Measurements from ENCODE around the gene MOB1A. TPM values are rescaled to one million over a fixed set of nuclear protein-coding genes. Genes with fewer than 3 reads are reported as not detected.

Gene MOB1A
- total RNA-seq, 2 experiments from 2014 or later = 110 to 144 TPM

DNA sequence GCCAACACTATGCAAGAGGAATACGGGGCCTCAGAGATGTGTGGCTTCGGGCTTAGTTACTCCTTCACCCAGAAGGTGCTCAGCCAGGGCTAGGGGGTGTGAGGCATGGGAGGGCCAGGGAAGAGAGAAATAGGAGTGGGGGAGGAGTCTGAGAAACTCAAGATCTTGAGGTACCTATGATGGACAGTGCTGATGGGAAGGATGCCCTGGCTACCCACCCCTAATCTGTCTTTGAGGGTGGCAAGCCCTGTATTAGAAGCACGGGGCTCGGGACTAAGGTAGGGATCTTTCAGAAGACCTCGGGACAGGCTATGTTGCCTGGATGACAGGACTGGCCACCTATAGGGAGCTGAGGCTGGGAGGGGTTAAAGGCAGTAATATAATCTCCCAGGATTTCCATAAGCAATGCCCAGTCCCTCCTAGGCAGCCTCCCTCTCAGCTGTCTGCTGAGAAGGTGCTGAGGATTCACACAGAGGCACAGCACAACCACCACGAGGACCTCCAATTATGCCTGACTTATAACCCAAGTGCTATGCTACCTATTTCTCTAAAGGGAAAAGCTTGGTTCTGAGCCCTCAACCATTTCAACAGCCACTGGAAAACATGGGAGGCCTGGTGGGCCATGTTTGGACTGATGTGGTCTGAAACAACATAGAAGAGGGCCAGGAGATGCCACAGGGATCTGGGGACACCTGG is 43.1 kb upstream of the MOB1A start:
- no TSS peak for BruUV-seq (replicated peaks)

DNA sequence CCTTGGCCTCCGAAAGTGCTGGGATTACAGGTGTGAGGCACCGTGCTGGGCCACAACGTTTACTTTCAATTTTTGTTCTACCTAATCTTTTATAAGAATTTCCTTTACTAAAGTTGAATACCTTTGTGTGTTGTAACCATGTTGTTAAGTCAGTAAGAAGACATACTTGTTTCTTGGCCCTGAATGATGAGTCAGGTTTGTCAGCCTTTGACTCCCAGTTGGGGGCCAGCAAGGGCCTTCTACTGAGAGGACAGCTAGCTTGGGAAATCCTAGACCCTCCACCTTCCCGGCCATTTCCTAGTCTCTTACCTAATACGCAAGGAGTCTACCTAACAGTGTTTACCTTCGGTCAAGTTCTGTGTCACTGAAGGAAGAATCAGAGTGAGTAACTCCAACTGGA is 42.4 kb upstream of the MOB1A start:
- Histone ChIP-seq H4K20me1 (ENCODE audit: insufficient read depth, low read length) (peaks cover 10% of the 10 kb centered on the region; the same call in 1 of the 2 replicates), H3K4me3 (ENCODE audit: low read depth, low read length, poor library complexity, severe bottlenecking) (no peak overlapping the region), H3K36me3 (ENCODE audit: insufficient read depth, low read length) (peaks cover 49% of the 10 kb centered on the region), H3K9me3 (ENCODE audit: low read length) (no peaks in the 10 kb centered on the region), H3K9me2 (ENCODE audit: insufficient read depth, low read length) (no peaks in the 10 kb centered on the region), H3K79me2 (ENCODE audit: insufficient read depth, low read depth, low read length) (no peaks in the 10 kb centered on the region), H2AFZ (ENCODE audit: low read length) (no peak overlapping the region), H3K27ac (ENCODE audit: low read depth, low read length, poor library complexity, severe bottlenecking) (no peak overlapping the region), H3K4me1 (ENCODE audit: insufficient read depth, low read length, poor library complexity, severe bottlenecking) (no peaks in the 10 kb centered on the region), H3K4me2 (ENCODE audit: low read length) (no peak overlapping the region)
- no peak for DNase-seq (ENCODE audit: low spot score)
- intact Hi-C loops (cut with micrococcal nuclease; ENCODE audit: unreplicated experiment) = no loop called here
- no TSS peak for BruUV-seq (replicated peaks)
- ChIA-PET POLR2A (interaction anchor here (0.7 to 1.2 kb wide), 2 partner anchors 11 to 116 kb away, joined by 3 read pairs; no protein-coding TSS in a partner anchor), CTCF (ENCODE audit: unreplicated experiment) (no interaction called here)
- TF ChIP-seq, protein P1, sequence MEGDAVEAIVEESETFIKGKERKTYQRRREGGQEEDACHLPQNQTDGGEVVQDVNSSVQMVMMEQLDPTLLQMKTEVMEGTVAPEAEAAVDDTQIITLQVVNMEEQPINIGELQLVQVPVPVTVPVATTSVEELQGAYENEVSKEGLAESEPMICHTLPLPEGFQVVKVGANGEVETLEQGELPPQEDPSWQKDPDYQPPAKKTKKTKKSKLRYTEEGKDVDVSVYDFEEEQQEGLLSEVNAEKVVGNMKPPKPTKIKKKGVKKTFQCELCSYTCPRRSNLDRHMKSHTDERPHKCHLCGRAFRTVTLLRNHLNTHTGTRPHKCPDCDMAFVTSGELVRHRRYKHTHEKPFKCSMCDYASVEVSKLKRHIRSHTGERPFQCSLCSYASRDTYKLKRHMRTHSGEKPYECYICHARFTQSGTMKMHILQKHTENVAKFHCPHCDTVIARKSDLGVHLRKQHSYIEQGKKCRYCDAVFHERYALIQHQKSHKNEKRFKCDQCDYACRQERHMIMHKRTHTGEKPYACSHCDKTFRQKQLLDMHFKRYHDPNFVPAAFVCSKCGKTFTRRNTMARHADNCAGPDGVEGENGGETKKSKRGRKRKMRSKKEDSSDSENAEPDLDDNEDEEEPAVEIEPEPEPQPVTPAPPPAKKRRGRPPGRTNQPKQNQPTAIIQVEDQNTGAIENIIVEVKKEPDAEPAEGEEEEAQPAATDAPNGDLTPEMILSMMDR (conservative IDR thresholded peaks at IDR 0.05; ENCODE audit: low read length) = no peak
- no peak for TF ChIP-seq EZH2phosphoT487 (IDR thresholded peaks at IDR 0.05; ENCODE audit: borderline replicate concordance, low read depth, low read length)

More for the DNA sequence above, 43.1 kb upstream of the MOB1A start:
- Histone ChIP-seq H3K36me3 (ENCODE audit: insufficient read depth, low read length) (peaks cover 42% of the 10 kb centered on the region), H3K4me1 (ENCODE audit: insufficient read depth, low read length, poor library complexity, severe bottlenecking) (no peaks in the 10 kb centered on the region), H3K27ac (ENCODE audit: low read depth, low read length, poor library complexity, severe bottlenecking) (no peak overlapping the region), H2AFZ (ENCODE audit: low read length) (no peak overlapping the region), H3K9me2 (ENCODE audit: insufficient read depth, low read length) (no peaks in the 10 kb centered on the region), H3K79me2 (ENCODE audit: insufficient read depth, low read depth, low read length) (no peaks in the 10 kb centered on the region), H3K4me3 (ENCODE audit: low read depth, low read length, poor library complexity, severe bottlenecking) (no peak overlapping the region), H4K20me1 (ENCODE audit: insufficient read depth, low read length) (peaks cover 8% of the 10 kb centered on the region; the same call in 1 of the 2 replicates), H3K9me3 (ENCODE audit: low read length) (no peaks in the 10 kb centered on the region), H3K4me2 (ENCODE audit: low read length) (no peak overlapping the region)
- DNase-seq (ENCODE audit: low spot score) = no peak
- CTCF ChIA-PET (ENCODE audit: unreplicated experiment) = no interaction called here
- intact Hi-C loops (cut with micrococcal nuclease; ENCODE audit: unreplicated experiment) = no loop called here
- POLR2A ChIA-PET = interaction anchor here (1.2 kb wide), 1 partner anchor 12 kb away, joined by 3 read pairs; no protein-coding TSS in a partner anchor
- TF ChIP-seq EZH2phosphoT487 (IDR thresholded peaks at IDR 0.05; ENCODE audit: borderline replicate concordance, low read depth, low read length) = no peak
- TF ChIP-seq, protein P1 (conservative IDR thresholded peaks at IDR 0.05; ENCODE audit: low read length) = no peak

DNA sequence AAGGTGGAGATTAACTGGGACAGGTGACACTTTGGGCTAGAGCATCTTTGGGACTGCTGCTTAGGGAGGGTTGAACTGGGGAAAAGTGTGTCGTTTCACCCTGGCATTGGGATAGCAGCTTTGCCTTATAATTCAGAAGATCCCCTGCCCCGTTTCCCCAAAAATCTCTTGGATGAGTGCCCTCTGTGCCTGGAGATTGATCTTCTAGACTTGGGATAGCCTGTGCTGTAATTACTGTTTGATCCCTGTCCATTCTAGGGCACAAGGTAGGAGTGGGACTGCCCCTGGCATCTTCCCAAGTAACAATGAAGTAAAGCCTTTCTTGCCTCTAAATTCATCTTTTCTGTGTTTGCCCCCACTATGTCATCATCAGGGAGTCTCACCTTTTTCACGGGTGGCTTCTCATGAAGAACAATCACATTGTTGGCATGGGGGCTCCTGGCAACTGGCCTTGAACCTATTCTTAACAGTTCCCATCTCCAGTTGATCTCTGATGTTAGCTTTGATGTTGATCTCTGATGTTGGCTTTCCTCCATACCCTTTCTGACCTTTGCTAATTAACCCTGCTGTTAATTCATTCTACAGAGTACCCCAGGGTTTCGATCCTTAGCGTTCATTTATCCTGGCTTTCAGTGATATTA is 41.3 kb upstream of the MOB1A start:
- CTCF ChIA-PET (ENCODE audit: unreplicated experiment) = no interaction called here
- intact Hi-C loops (cut with micrococcal nuclease; ENCODE audit: unreplicated experiment) = no loop called here
- Histone ChIP-seq H4K20me1 (ENCODE audit: insufficient read depth, low read length) (peaks cover 10% of the 10 kb centered on the region; the same call in 1 of the 2 replicates), H3K4me3 (ENCODE audit: low read depth, low read length, poor library complexity, severe bottlenecking) (no peak overlapping the region), H3K9me2 (ENCODE audit: insufficient read depth, low read length) (no peaks in the 10 kb centered on the region), H3K27ac (ENCODE audit: low read depth, low read length, poor library complexity, severe bottlenecking) (no peak overlapping the region), H3K4me2 (ENCODE audit: low read length) (no peak overlapping the region), H3K9me3 (ENCODE audit: low read length) (no peaks in the 10 kb centered on the region), H3K36me3 (ENCODE audit: insufficient read depth, low read length) (peaks cover 60% of the 10 kb centered on the region), H3K79me2 (ENCODE audit: insufficient read depth, low read depth, low read length) (no peaks in the 10 kb centered on the region), H3K4me1 (ENCODE audit: insufficient read depth, low read length, poor library complexity, severe bottlenecking) (no peaks in the 10 kb centered on the region), H2AFZ (ENCODE audit: low read length) (no peak overlapping the region)
- no TSS peak for BruUV-seq (replicated peaks)
- DNase-seq (ENCODE audit: low spot score) = no peak
- TF ChIP-seq EZH2phosphoT487 (IDR thresholded peaks at IDR 0.05; ENCODE audit: borderline replicate concordance, low read depth, low read length) = no peak
- TF ChIP-seq, protein P1 (conservative IDR thresholded peaks at IDR 0.05; ENCODE audit: low read length) = no peak
- POLR2A ChIA-PET = interaction anchor here (0.6 kb wide), 1 partner anchor 248 kb away, joined by 4 read pairs; no protein-coding TSS in a partner anchor

Measured in OCI-LY7 (cell line).